GM12878 (cell line): ENCODE results near the gene SRMS. TPM values are rescaled to one million over a fixed set of nuclear protein-coding genes. Genes with fewer than 3 reads are reported as not detected.

Experiments used
- ATAC-seq: fragments of 200-7000 bp; cut with Tn5 transposase; 3 replicates; pipeline ENCODE4 v1.9.1; 2020; ENCODE audit warnings: mild to moderate bottlenecking, moderate library complexity
- BruUV-seq: library from RNA; stranded (reverse); fragments of 400-500 nt; replicated peaks from 2 replicates; lab custom pipeline; 2021; lab: Mats Ljungman, UMichigan
- CTCF ChIA-PET: fragments of 300-600 bp; sonication (Branson Sonifier 250); formaldehyde crosslinking; extraction: SDS; loops from one replicate; lab custom pipeline; 2021; ENCODE audit warnings: inconsistent platforms; lab: Yijun Ruan, JAX
- POLR2A ChIA-PET: fragments of 350-600 bp; formaldehyde crosslinking; extraction: SDS; loops from one replicate; lab custom pipeline; 2021; ENCODE audit warnings: inconsistent platforms; lab: Charles Lee
- RAD21 ChIA-PET: fragments of 300-600 bp; sonication (Branson Sonifier 250); formaldehyde crosslinking; loops from one replicate; lab custom pipeline; 2023; ENCODE audit warnings: antibody characterized with exemption; ENCODE audit not compliant: unreplicated experiment; lab: Charles Lee
- SMC1A ChIA-PET: fragments of 300-600 bp; sonication (Branson Sonifier 250); formaldehyde crosslinking; loops from one replicate; lab custom pipeline; 2023; ENCODE audit not compliant: unreplicated experiment, uncharacterized antibody; lab: Charles Lee
- DNase-seq: peaks from one replicate; pipeline ENCODE4 v3.0.0-alpha.2; 2011; ENCODE audit warnings: low read depth, low spot score
- FAIRE-seq: peaks from 3 replicates; lab custom pipeline; 2011; peaks lifted over from hg19 to GRCh38; lab: Jason Lieb, UNC
- H2AFZ ChIP-seq: 2 replicates; pipeline ENCODE4 v1.6.0; 2011; ENCODE audit warnings: low read depth, low read length, control low read depth; ENCODE audit not compliant: control insufficient read depth
- H3K27ac ChIP-seq: 2 replicates; pipeline ENCODE4 v1.5.1; 2011; ENCODE audit warnings: control low read depth; ENCODE audit not compliant: control insufficient read depth, insufficient read depth
- H3K27me3 ChIP-seq, 2 experiments: replicated peaks in 1 of 2; 2 replicates each; pipeline versions ENCODE4 v1.6.0 to v1.6.1; 2011; ENCODE audit warnings: low read length in 1 of 2; ENCODE audit not compliant: control insufficient read depth in 2 of 2, insufficient read depth in 2 of 2
- H3K36me3 ChIP-seq, 2 experiments: 2 replicates each; pipeline ENCODE4 v1.5.1; 2011; ENCODE audit warnings: low read length in 1 of 2; ENCODE audit not compliant: control insufficient read depth in 2 of 2, insufficient read depth in 2 of 2
- H3K4me1 ChIP-seq: 2 replicates; pipeline ENCODE4 v1.6.1; 2011; ENCODE audit warnings: mild to moderate bottlenecking, low read length, moderate library complexity, mixed read lengths; ENCODE audit not compliant: control insufficient read depth, insufficient read depth
- H3K4me2 ChIP-seq: 2 replicates; pipeline ENCODE4 v1.6.0; 2011; ENCODE audit warnings: control low read depth; ENCODE audit not compliant: control insufficient read depth, insufficient read depth
- H3K4me3 ChIP-seq: fragments of 200-600 bp; sonication (generic); 2 replicates; pipeline ENCODE4 v1.5.1; 2016
- H3K79me2 ChIP-seq: 2 replicates; pipeline ENCODE4 v1.6.0; 2011; ENCODE audit warnings: low read length; ENCODE audit not compliant: control insufficient read depth, insufficient read depth
- H3K9ac ChIP-seq: 2 replicates; pipeline ENCODE4 v1.8.0; 2011; ENCODE audit warnings: low read length, control low read depth, mixed read lengths; ENCODE audit not compliant: control insufficient read depth, insufficient read depth
- H3K9me3 ChIP-seq: replicated peaks from 3 replicates; pipeline ENCODE4 v1.5.1; 2011; ENCODE audit warnings: mild to moderate bottlenecking, low read length; ENCODE audit not compliant: control insufficient read depth, insufficient read depth
- H4K20me1 ChIP-seq: 2 replicates; pipeline ENCODE4 v1.6.0; 2011; ENCODE audit not compliant: control insufficient read depth, insufficient read depth
- FOS ChIP-seq: IDR thresholded peaks from 3 replicates; pipeline ENCODE4 v1.6.1; 2011; ENCODE audit warnings: borderline replicate concordance; ENCODE audit not compliant: insufficient read length; ENCODE audit errors: extremely low read depth
- LARP7 ChIP-seq: fragments of 450-650 bp; IDR thresholded peaks from 2 replicates; pipeline ENCODE4 v1.6.1; 2017; ENCODE audit warnings: mild to moderate bottlenecking
- POLR2A ChIP-seq: IDR thresholded peaks from 2 replicates; pipeline ENCODE4 v1.6.1; 2011; ENCODE audit warnings: low read depth, mild to moderate bottlenecking, low read length
- SKIL ChIP-seq: fragments of 450-650 bp; IDR thresholded peaks from 2 replicates; pipeline ENCODE4 v1.6.1; 2017; ENCODE audit warnings: mild to moderate bottlenecking, low read depth, inconsistent platforms; ENCODE audit not compliant: poor library complexity, severe bottlenecking
- WGBS: methylation state at CpG from one replicate; pipeline ENCODE4 v1.1.6; 2016; ENCODE audit warnings: low lambda C conversion rate; ENCODE audit not compliant: insufficient replicate concordance, insufficient coverage; ENCODE audit errors: missing lambda C conversion rate; 5-methylcytosine and 5-hydroxymethylcytosine counted together
- in situ Hi-C: fragments of 300-500 bp; cut with MboI; formaldehyde crosslinking; loops from 9 replicates; pipeline ENCODE4 v1.14.3; 2018; ENCODE audit warnings: mixed read lengths
- intact Hi-C: fragments of 100-400 bp; cut with micrococcal nuclease; formaldehyde crosslinking; loops from one replicate; pipeline ENCODE4 v1.14.2; 2022; ENCODE audit not compliant: unreplicated experiment
- polyA plus RNA-seq, 11 experiments: library from polyadenylated mRNA; depleted of rRNA in 4 of 11; unstranded in 6 of 11; stranded (reverse) in 5 of 11; fragments of >200 nt; fragmentation: Nextera tagmentation in 4 of 11; fragmentation: Illumina TruSeq in 1 of 11; extraction: Ambion mirVana in 4 of 11; extraction: Trizol in 1 of 11; gene quantifications; 1 replicate in 1 of 11; 2 replicates in 10 of 11; pipeline versions ENCODE4 v1.2.1 to v1.2.3, GENCODE V29; 2011 to 2016; ENCODE audit warnings: inconsistent platforms in 2 of 11, missing spikeins in 2 of 11, low read depth in 1 of 11
- total RNA-seq, 4 experiments: library from RNA; depleted of rRNA in 3 of 4; stranded (reverse); fragments of >200 nt in 3 of 4; fragmentation: Illumina TruSeq in 1 of 4; extraction: Trizol in 1 of 4; gene quantifications; 2 replicates each; pipeline versions ENCODE4 v1.2.1 to v1.2.3, GENCODE V29; 2013 to 2021

SRMS gene
- total and polyA plus RNA-seq, 10 of the 15 experiments (the other 5 are each of a cell fraction or from before 2014, with no cell fraction given): not detected

- intact Hi-C loops: no loop called here
- no peak for FAIRE-seq
- no peaks in the 10 kb centered on the region for H3K27me3 ChIP-seq
Observed at GRCh38 chr20:63561624-63562396, 14.3 kb upstream of the SRMS start.

GRCh38 chr20:63560856-63561609 lies 13.5 kb upstream of the SRMS start:
- no peak for FAIRE-seq
- ATAC-seq: no peak
- Histone ChIP-seq H3K4me2 (no peak overlapping the region), H3K27ac (no peak overlapping the region), H4K20me1 (no peaks in the 10 kb centered on the region), H3K36me3 (no peaks in the 10 kb centered on the region; a peak in 1 of 4 replicates), H3K27me3 (no peaks in the 10 kb centered on the region), H3K79me2 (no peaks in the 10 kb centered on the region), H3K9me3 (no peaks in the 10 kb centered on the region; the same call in 2 of the 3 replicates), H2AFZ (no peak overlapping the region), H3K9ac (no peak overlapping the region), H3K4me1 (no peaks in the 10 kb centered on the region), H3K4me3 (no peak overlapping the region)
- intact Hi-C loops (no loop called here), in situ Hi-C loops (no loop called here)
- DNase-seq: no peak
- ChIA-PET POLR2A (no interaction called here), SMC1A (no interaction called here), RAD21 (no interaction called here), CTCF (interaction anchor here (1.1 kb wide), 1 partner anchor 23 kb away, joined by 3 read pairs; no protein-coding TSS in a partner anchor)
- TF ChIP-seq SKIL (no peak), POLR2A (peak; percentile 38; the same call in 1 of the 2 replicates)
- no TSS peak for BruUV-seq
- 98% methylated on average over 22 of the region's 26 CpGs for WGBS

More at GRCh38 chr20:63561624-63562396, 14.3 kb upstream of the SRMS start:
- no peaks in the 10 kb centered on the region for H4K20me1 ChIP-seq
- no peaks in the 10 kb centered on the region for H3K4me1 ChIP-seq
- RAD21 ChIA-PET: interaction anchor here (0.6 to 1.3 kb wide), 2 partner anchors 19 to 23 kb away, joined by 3 read pairs; no protein-coding TSS in a partner anchor
- H3K36me3 ChIP-seq: no peaks in the 10 kb centered on the region; a peak in 1 of 4 replicates
- in situ Hi-C loops: no loop called here
- SMC1A ChIA-PET: no interaction called here
- H2AFZ ChIP-seq: no peak overlapping the region
- no peaks in the 10 kb centered on the region; the same call in 2 of the 3 replicates for H3K9me3 ChIP-seq
- no TSS peak for BruUV-seq
- TF ChIP-seq POLR2A: 0 out of 2 replicates have a peak, but pooled peaks have one; percentile 4
- TF ChIP-seq FOS: no peak
- no peak for TF ChIP-seq LARP7
- CTCF ChIA-PET: interaction anchor here (1.0 to 1.3 kb wide), 3 partner anchors 7 to 24 kb away, joined by 3 to 4 read pairs (median 3); no protein-coding TSS in a partner anchor
- no peaks in the 10 kb centered on the region for H3K79me2 ChIP-seq
- no peak overlapping the region for H3K27ac ChIP-seq
- POLR2A ChIA-PET: no interaction called here
- H3K9ac ChIP-seq: no peak overlapping the region
- DNase-seq (no peak), ATAC-seq (no peak)
- no peak overlapping the region for H3K4me2 ChIP-seq
- 83% methylated on average over 31 of the region's 36 CpGs for WGBS
- H3K4me3 ChIP-seq: no peak overlapping the region
